GM19240 (cell line): Measurements from ENCODE around the gene CNTN5.

Experiments
- DNase-seq: peaks from one replicate; pipeline ENCODE4 v3.0.0; 2011; ENCODE audit warnings: low spot score; ENCODE audit not compliant: insufficient read length

Gene CNTN5

GRCh38 chr11:99592266-99592665 lies 571.5 kb downstream of the CNTN5 start:
- no peak for DNase-seq

DNA sequence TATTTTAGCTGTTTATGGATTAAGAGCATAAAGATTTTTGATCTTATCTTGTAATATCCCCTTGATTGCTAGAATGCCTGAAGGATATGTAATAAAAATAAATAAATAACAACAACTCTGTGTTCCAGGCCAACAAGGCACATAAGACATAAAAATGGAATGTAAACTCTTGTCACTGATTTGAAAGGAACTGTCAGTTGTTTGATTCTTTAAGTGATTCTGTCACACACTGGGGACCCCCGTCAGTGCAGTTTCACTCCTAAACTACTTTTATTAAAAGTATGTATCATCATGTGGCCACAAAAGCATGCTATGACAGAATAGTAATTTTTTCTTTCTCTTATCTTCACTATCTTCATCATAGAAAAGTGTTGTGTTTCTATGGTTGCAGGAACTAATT lies 572.4 kb downstream of the CNTN5 start:
- no peak for DNase-seq

GRCh38 chr11:99601179-99601578 lies 580.4 kb downstream of the CNTN5 start:
- no peak for DNase-seq

DNA sequence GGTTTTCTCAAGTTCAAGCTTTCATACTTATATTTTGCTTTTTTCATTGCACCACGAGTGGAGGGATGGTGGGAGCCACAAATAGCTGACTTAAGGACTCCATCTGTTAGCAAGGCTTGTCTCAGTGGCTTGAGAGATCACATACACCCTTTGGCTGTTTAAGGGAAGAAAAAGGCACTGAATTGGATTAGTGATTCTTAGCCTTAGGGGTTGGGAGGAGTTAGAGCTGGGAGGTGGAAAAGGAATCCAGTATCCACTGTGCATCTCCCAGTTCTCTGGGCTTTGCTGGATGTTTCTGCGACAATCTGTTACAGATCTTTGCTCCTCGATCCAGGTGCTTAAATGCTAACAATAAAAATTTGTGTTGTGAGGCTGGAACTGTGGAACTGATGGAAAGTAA lies 593.6 kb downstream of the CNTN5 start:
- no peak for DNase-seq

- DNase-seq = no peak
Measured at GRCh38 chr11:99630629-99631028, 609.9 kb downstream of the CNTN5 start.

DNA sequence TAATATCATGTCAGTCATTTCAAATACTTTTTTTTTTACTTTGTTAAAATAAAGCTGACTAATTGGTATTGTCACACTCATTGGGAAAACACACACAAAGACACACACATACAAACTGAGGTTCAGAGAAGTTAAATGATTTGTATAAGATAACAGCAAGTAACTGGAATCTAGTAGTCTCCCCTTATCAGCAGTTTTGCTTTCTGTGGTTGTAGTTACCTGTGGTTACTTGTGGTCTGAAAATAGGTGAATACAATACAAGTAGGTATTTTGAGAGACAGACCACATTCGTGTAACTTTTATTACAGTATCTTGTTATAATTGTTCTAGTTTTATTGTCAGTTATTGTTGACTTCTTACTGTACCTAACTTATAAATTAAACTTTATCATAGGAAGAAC lies 610.9 kb downstream of the CNTN5 start:
- no peak for DNase-seq

- no peak for DNase-seq
Measured at GRCh38 chr11:99632969-99633368, 612.2 kb downstream of the CNTN5 start.

DNA sequence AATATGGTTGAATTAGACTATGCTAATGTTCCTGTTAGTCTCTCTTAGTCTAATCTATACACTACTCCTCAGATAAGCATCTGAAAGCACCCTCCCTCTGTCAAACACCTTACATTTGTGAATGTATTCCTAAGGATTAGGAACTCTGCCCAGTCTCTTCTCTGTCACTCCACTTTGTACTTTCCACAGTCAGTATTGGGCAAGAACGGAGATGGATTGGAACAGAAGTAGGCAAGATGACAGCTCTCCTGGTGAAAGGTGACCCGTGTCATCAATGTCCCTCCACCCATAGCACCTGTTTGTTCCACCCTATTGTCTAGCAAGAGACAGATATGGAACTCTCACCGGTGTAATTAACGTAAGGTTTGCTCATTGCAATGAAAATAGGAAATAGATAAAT lies 613.8 kb downstream of the CNTN5 start:
- no peak for DNase-seq

DNA sequence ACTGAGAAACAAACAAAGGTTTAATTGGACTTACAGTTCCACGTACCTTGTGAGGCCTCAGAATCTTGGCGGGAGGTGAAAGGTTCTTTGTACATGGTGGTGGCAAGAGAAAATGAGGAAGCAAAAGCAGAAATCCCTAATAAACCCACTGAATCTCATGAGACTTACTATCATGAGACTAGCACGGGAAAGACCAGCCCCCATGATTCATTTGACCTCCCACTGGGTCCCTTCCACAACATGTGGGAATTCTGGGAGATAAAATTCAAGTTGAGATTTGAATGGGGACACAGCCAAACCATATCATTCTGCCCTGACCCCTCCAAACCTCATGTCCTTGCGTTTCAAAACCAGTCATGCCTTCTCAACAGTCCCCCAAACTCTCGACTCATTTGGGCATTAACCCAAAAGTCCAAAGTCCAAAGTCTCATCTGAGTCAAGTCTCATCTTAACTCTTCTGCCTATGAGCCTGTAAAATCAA lies 617.4 kb downstream of the CNTN5 start:
- no peak for DNase-seq

DNA sequence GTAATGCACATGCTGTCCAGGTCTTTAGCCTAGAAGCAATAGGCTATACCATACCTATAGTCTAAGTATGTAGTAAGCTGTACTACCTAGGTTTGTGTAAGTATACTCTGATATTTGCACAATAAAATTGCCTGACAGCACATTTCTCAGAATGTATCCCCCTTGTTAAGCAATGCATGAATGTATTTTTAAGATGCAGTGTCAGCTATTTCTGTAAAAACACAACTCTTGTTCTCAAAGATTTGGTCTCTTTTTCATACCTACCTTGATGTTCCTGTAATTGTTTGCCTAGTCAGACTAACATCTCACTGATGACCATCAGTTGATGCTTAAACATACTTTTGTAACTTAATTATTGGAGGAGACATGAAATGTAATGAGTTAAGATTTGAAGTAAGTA lies 619.9 kb downstream of the CNTN5 start:
- no peak for DNase-seq

GRCh38 chr11:99645934-99646333 lies 625.2 kb downstream of the CNTN5 start:
- no peak for DNase-seq

DNA sequence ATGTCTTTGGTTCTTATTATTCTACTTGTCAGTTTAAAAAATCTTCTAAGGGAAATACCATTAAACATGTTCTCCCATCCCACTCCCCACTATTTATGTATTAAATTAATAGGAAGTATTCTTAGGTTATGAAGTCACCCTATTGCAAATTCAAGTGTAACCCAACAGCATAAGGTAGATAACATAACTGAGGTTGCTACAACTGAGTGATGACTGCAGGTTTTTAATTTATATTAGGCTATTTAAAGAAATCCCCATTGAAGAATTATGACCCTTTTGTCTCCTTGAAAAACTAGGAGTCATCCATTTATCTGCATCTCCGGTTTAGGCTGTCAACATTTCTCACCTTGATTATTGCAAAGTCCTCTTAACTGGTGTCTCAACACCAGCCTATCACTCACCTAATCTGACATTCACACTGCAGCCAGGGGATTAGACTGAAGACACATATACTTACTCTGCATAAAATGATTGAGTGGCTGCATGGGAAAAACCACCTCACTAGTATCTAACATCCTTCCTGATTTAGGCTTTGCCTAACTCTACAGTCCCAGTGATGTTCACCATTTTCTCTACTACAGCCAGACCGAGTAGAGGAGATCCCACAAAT lies 649.4 kb downstream of the CNTN5 start:
- no peak for DNase-seq

- no peak for DNase-seq
Measured at GRCh38 chr11:99671808-99672409, 651.2 kb downstream of the CNTN5 start.

GRCh38 chr11:99676292-99676691 lies 655.5 kb downstream of the CNTN5 start:
- no peak for DNase-seq

- DNase-seq = no peak
Measured at GRCh38 chr11:99682171-99682570, 661.4 kb downstream of the CNTN5 start.

GRCh38 chr11:99682646-99683045 lies 661.9 kb downstream of the CNTN5 start:
- no peak for DNase-seq

DNA sequence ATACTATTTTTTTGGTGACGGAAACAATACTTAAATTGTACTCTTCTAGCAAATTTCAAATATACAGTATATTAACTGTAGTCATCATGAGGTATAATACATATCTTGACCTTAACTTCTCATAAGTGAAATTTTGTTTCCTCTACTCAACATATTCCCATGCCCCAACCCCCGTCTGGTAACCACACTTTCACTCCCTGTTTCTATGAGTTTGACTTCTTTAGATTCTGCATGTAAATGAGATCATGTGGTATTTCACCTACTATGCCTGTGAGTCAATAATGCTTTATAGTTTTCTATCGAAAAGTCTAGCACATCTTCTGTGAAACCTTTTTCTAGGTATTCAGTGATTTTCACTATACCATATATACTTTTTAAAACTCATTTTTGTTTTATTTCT lies 663.2 kb downstream of the CNTN5 start:
- no peak for DNase-seq

- DNase-seq = no peak
Measured at GRCh38 chr11:99686838-99687237, 666.1 kb downstream of the CNTN5 start.

- no peak for DNase-seq
Measured at GRCh38 chr11:99687320-99687719, 666.6 kb downstream of the CNTN5 start.

DNA sequence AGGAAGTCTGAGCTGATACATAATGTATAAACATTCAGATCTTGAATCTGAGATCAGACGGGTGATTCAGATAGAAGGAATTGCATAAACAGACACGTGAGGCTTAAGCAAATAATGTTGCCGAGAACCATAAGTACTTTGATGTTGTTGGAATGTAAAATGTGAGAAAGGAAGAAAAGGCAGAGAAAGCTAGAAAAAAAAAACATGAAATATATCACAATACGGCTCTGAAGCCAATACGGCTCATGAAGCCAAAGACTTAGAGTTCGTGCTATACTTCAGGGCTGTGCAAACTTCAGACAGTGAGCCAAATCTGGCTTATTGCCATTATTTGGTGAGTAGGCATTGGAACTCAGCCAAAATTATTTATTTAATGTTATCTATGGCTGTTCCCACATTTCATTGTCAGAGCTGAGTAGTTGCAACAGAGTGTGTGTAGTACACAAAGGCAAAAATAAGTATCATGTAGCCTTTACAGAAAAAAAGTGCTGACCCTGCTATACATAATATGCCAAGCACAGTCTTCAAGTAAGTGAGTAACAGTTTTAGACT lies 673.3 kb downstream of the CNTN5 start:
- no peak for DNase-seq

GRCh38 chr11:99695106-99695505 lies 674.4 kb downstream of the CNTN5 start:
- DNase-seq = no peak

GRCh38 chr11:99706848-99707247 lies 686.1 kb downstream of the CNTN5 start:
- DNase-seq = no peak
